Measurements from ENCODE around the gene CDC34.

Gene CDC34

DNA sequence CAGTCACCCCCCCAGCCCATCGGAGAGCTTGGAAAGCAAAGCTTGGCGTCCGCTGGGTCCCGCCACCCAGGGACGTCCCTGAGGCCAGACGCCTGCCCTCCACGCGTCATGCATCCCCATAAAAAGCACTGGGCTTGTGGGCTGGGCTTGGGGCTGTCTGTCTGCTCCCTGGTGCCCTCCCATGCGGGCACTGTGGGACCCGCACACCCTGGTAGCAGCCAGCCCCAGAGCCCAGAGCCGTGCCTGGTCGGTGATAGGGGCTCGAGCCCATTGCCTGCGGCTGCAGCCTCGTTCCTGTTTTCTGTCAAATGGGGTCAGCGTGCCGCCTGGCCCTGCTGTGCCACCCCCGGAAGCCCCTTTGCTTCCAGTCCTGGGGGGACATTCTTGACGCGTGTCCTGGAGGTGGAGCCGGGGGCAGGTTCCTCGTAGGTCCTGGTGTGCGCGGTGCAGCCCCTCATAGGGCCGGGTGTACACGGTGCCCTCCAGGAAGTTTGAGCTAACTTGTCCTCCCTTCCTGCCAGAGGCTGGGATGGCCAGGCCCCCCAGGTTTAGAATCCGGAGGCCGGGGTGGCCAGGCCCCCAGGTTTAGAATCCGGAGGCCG, 8.0 kb downstream of the CDC34 start:
- Histone ChIP-seq H4K20me1 (ENCODE audit: insufficient read depth, low read length) (0 out of 2 replicates have a peak, but pooled peaks cover 6% of the 10 kb centered on the region), H3K9ac (ENCODE audit: low read length) (no peak overlapping the region), H3K27ac (ENCODE audit: low read length) (no peak overlapping the region), H3K4me3 (ENCODE audit: low read length) (no peak overlapping the region), H3K9me3 (ENCODE audit: insufficient read depth, low read length) (no peaks in the 10 kb centered on the region), H3K27me3 (ENCODE audit: low read depth, low read length) (no peaks in the 10 kb centered on the region), H2AFZ (ENCODE audit: low read depth, low read length) (no peak overlapping the region), H3K4me2 (ENCODE audit: low read length) (no peak overlapping the region), H3K4me1 (ENCODE audit: low read length) (no peaks in the 10 kb centered on the region), H3K79me2 (ENCODE audit: low read length) (peaks cover 12% of the 10 kb centered on the region; the same call in 1 of the 2 replicates), H3K36me3 (replicated peaks; ENCODE audit: low read depth, low read length) (peaks cover 22% of the 10 kb centered on the region)
- no peak for TF ChIP-seq EZH2phosphoT487 (IDR thresholded peaks at IDR 0.05; ENCODE audit: low read depth)
- TF ChIP-seq, protein P1, sequence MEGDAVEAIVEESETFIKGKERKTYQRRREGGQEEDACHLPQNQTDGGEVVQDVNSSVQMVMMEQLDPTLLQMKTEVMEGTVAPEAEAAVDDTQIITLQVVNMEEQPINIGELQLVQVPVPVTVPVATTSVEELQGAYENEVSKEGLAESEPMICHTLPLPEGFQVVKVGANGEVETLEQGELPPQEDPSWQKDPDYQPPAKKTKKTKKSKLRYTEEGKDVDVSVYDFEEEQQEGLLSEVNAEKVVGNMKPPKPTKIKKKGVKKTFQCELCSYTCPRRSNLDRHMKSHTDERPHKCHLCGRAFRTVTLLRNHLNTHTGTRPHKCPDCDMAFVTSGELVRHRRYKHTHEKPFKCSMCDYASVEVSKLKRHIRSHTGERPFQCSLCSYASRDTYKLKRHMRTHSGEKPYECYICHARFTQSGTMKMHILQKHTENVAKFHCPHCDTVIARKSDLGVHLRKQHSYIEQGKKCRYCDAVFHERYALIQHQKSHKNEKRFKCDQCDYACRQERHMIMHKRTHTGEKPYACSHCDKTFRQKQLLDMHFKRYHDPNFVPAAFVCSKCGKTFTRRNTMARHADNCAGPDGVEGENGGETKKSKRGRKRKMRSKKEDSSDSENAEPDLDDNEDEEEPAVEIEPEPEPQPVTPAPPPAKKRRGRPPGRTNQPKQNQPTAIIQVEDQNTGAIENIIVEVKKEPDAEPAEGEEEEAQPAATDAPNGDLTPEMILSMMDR (IDR thresholded peaks at IDR 0.05; ENCODE audit: low read depth, low read length), result no peak

DNA sequence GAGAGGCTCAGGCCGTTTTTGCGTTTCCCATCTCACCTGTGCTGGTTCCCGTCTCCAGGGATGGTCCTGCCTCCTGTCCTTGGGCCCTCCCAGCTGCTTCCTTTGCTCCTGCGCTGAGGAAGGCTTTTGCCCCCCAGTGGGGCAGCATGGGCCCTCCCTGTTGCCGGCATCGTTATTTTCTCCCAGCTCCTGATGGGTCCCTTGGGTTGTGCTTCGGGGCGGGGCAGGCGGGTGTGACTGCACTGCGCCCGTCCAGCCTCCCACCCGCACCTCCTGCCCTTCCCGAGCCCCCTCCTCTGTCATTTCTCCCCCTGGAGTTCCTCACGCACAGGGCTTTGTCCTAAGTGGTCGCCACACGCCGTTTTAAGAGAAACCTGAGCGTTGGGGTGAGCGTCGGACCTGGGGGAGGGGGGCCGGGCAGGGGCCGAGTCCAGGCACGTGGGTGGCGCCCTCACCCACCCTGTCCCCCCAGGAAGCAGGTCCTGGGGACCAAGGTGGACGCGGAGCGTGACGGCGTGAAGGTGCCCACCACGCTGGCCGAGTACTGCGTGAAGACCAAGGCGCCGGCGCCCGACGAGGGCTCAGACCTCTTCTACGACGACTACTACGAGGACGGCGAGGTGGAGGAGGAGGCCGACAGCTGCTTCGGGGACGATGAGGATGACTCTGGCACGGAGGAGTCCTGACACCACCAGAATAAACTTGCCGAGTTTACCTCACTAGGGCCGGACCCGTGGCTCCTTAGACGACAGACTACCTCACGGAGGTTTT, 9.5 kb downstream of the CDC34 start:
- peaks cover 21% of the 10 kb centered on the region for H3K36me3 ChIP-seq (replicated peaks; ENCODE audit: low read depth, low read length)
- no peak overlapping the region for H3K27ac ChIP-seq (ENCODE audit: low read length)

DNA sequence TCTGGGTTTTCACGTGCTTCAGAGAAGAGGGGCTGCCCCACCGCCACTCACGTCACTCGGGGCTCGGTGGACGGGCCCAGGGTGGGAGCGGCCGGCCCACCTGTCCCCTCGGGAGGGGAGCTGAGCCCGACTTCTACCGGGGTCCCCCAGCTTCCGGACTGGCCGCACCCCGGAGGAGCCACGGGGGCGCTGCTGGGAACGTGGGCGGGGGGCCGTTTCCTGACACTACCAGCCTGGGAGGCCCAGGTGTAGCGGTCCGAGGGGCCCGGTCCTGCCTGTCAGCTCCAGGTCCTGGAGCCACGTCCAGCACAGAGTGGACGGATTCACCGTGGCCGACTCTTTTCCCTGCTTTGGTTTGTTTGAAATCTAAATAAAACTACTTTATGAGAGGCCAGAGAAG, 10.1 kb downstream of the CDC34 start:
- peaks cover 15% of the 10 kb centered on the region for H3K36me3 ChIP-seq (replicated peaks; ENCODE audit: low read depth, low read length)
- TF ChIP-seq, protein P1 (IDR thresholded peaks at IDR 0.05; ENCODE audit: low read depth, low read length), result no peak
- TF ChIP-seq EZH2phosphoT487 (IDR thresholded peaks at IDR 0.05; ENCODE audit: low read depth), result no peak
- no peaks in the 10 kb centered on the region for H4K20me1 ChIP-seq (ENCODE audit: insufficient read depth, low read length)
- H3K27me3 ChIP-seq (ENCODE audit: low read depth, low read length), result no peaks in the 10 kb centered on the region
- H3K4me2 ChIP-seq (ENCODE audit: low read length), result no peak overlapping the region
- H3K4me1 ChIP-seq (ENCODE audit: low read length), result no peaks in the 10 kb centered on the region
- H3K27ac ChIP-seq (ENCODE audit: low read length), result no peak overlapping the region
- no peaks in the 10 kb centered on the region for H3K9me3 ChIP-seq (ENCODE audit: insufficient read depth, low read length)
- no peak overlapping the region for H3K4me3 ChIP-seq (ENCODE audit: low read length)
- no peak overlapping the region for H3K9ac ChIP-seq (ENCODE audit: low read length)
- H2AFZ ChIP-seq (ENCODE audit: low read depth, low read length), result no peak overlapping the region
- no peaks in the 10 kb centered on the region for H3K79me2 ChIP-seq (ENCODE audit: low read length)

More for the DNA sequence above, 9.5 kb downstream of the CDC34 start:
- Histone ChIP-seq H3K9me3 (ENCODE audit: insufficient read depth, low read length) (no peaks in the 10 kb centered on the region), H3K9ac (ENCODE audit: low read length) (no peak overlapping the region), H3K4me3 (ENCODE audit: low read length) (no peak overlapping the region), H3K27me3 (ENCODE audit: low read depth, low read length) (no peaks in the 10 kb centered on the region), H3K79me2 (ENCODE audit: low read length) (no peaks in the 10 kb centered on the region), H3K4me2 (ENCODE audit: low read length) (no peak overlapping the region), H4K20me1 (ENCODE audit: insufficient read depth, low read length) (no peaks in the 10 kb centered on the region), H3K4me1 (ENCODE audit: low read length) (no peaks in the 10 kb centered on the region), H2AFZ (ENCODE audit: low read depth, low read length) (no peak overlapping the region)
- TF ChIP-seq, protein P1 (IDR thresholded peaks at IDR 0.05; ENCODE audit: low read depth, low read length), result no peak
- no peak for TF ChIP-seq EZH2phosphoT487 (IDR thresholded peaks at IDR 0.05; ENCODE audit: low read depth)

DNA sequence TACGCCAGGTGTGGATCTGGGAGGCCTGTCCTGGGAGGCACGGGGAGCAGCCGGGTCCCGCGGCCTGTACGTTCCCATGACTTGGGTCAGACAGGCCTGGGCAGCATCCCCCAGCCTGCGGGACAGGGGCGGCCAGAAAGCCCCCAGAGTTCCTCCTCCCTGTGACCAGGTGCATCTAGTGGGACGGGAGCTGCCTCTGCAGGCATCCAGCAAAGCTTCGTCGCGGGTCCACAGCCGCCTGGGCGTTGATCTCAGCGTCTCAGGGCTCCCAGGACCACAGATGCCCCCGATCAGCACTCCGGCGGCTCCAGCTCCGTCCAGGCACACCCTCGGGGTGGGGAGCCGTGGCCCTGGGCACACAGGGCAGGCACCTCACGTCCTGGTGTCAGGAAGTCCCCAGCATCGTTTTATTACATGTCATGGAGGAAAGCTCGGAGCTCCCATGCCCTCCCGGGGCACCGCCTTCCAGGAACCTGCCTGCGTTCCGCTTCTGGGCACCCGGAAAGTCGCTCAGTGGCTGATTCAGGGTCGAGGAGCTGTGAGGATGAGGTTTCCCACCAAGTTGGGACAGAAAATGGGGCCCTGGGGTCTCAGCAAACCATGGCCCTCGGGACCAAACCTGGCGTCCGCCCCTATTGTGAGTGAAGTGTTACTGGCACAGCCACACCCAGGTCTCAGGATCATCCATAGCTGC, 10.8 kb downstream of the CDC34 start:
- TF ChIP-seq, protein P1 (IDR thresholded peaks at IDR 0.05; ENCODE audit: low read depth, low read length), result no peak
- no peak for TF ChIP-seq EZH2phosphoT487 (IDR thresholded peaks at IDR 0.05; ENCODE audit: low read depth)
- Histone ChIP-seq H2AFZ (ENCODE audit: low read depth, low read length) (no peak overlapping the region), H3K27ac (ENCODE audit: low read length) (no peak overlapping the region), H3K27me3 (ENCODE audit: low read depth, low read length) (no peaks in the 10 kb centered on the region), H4K20me1 (ENCODE audit: insufficient read depth, low read length) (no peaks in the 10 kb centered on the region), H3K4me2 (ENCODE audit: low read length) (no peak overlapping the region), H3K9ac (ENCODE audit: low read length) (no peak overlapping the region), H3K4me3 (ENCODE audit: low read length) (no peak overlapping the region), H3K79me2 (ENCODE audit: low read length) (no peaks in the 10 kb centered on the region), H3K9me3 (ENCODE audit: insufficient read depth, low read length) (no peaks in the 10 kb centered on the region), H3K4me1 (ENCODE audit: low read length) (no peaks in the 10 kb centered on the region), H3K36me3 (replicated peaks; ENCODE audit: low read depth, low read length) (peaks cover 11% of the 10 kb centered on the region)

Measured in OCI-LY3 (cell line).